HL-60 (cell line): ENCODE data around the gene ELOVL6.

Source experiments
- CTCF ChIP-seq: IDR thresholded peaks from one replicate; pipeline ENCODE4 v1.5.1; 2011; ENCODE audit warnings: low read length, control low read depth, inconsistent platforms; ENCODE audit not compliant: insufficient read depth
- GABPA ChIP-seq: IDR thresholded peaks from 2 replicates; pipeline ENCODE4 v1.6.1; 2012; ENCODE audit warnings: low read depth
- SPI1 ChIP-seq: IDR thresholded peaks from 2 replicates; pipeline ENCODE4 v1.6.1; 2012; ENCODE audit warnings: low read depth, mild to moderate bottlenecking, borderline replicate concordance

DNA sequence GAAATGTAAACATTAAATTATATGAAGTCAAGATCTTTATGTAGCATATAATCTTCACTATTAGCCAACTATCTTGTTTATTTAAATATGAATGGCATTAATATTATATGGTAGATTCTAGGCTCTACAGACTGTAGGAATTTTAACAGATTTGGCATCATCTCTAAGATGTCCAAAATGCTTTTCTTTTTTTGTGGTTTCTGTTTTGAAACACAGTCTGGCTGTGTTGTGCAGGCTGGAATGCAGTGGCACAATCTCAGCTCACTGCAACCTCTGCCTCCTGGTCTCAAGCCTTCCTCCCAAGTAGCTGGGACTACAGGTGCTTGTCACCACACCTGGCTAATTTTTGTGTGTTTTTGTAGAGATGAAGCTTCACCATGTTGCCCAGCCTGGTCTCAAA is 76.2 kb downstream of the ELOVL6 start:
- TF ChIP-seq CTCF (no peak), SPI1 (no peak), GABPA (no peak)
